Coronary artery (tissue), 2 donors: ENCODE measurements around the gene PEX5L.

ENCODE experiments used
- DNase-seq: peaks from one replicate; pipeline ENCODE4 v3.0.0-alpha.2; 2017; ENCODE audit warnings: low spot score
- H3K27ac ChIP-seq, 2 donors: fragments of 200-600 bp; sonication (generic); one replicate each; pipeline ENCODE4 v1.5.1; 2016 to 2019
- H3K4me3 ChIP-seq: fragments of 200-600 bp; sonication (generic); 2 replicates; pipeline ENCODE4 v1.5.1; 2016; ENCODE audit warnings: mild to moderate bottlenecking, moderate library complexity
- CTCF ChIP-seq: fragments of 200-600 bp; sonication (generic); IDR thresholded peaks from one replicate; pipeline ENCODE4 v1.5.1; 2019; ENCODE audit warnings: antibody characterized with exemption

PEX5L gene

GRCh38 chr3:179885950-179886349 lies 150.8 kb downstream of the PEX5L start:
- no peak overlapping the region for H3K4me3 ChIP-seq
- H3K27ac ChIP-seq = no peak overlapping the region
- DNase-seq = no peak
- no peak for TF ChIP-seq CTCF

GRCh38 chr3:179884136-179884535 lies 152.6 kb downstream of the PEX5L start:
- no peak for TF ChIP-seq CTCF
- H3K4me3 ChIP-seq = no peak overlapping the region
- H3K27ac ChIP-seq = no peak overlapping the region
- no peak for DNase-seq

GRCh38 chr3:179882292-179882691 lies 154.4 kb downstream of the PEX5L start:
- Histone ChIP-seq H3K27ac (no peak overlapping the region), H3K4me3 (no peak overlapping the region)
- TF ChIP-seq CTCF = no peak
- DNase-seq = no peak

GRCh38 chr3:179881791-179882190 lies 154.9 kb downstream of the PEX5L start:
- Histone ChIP-seq H3K27ac (no peak overlapping the region), H3K4me3 (no peak overlapping the region)
- DNase-seq = no peak
- TF ChIP-seq CTCF = no peak

- Histone ChIP-seq H3K27ac (no peak overlapping the region), H3K4me3 (no peak overlapping the region)
- no peak for TF ChIP-seq CTCF
- DNase-seq = no peak
Measured at GRCh38 chr3:179880868-179881267, 155.9 kb downstream of the PEX5L start.

- TF ChIP-seq CTCF = no peak
Measured at GRCh38 chr3:179876440-179876839, 160.3 kb downstream of the PEX5L start.

GRCh38 chr3:179872842-179873241 lies 163.9 kb downstream of the PEX5L start:
- Histone ChIP-seq H3K4me3 (no peak overlapping the region), H3K27ac (no peak overlapping the region)
- no peak for TF ChIP-seq CTCF
- no peak for DNase-seq

More at GRCh38 chr3:179876440-179876839, 160.3 kb downstream of the PEX5L start:
- no peak for DNase-seq
- no peak overlapping the region for H3K4me3 ChIP-seq
- H3K27ac ChIP-seq = no peak overlapping the region
